Measurements from ENCODE around the gene SPATA6.

DNA sequence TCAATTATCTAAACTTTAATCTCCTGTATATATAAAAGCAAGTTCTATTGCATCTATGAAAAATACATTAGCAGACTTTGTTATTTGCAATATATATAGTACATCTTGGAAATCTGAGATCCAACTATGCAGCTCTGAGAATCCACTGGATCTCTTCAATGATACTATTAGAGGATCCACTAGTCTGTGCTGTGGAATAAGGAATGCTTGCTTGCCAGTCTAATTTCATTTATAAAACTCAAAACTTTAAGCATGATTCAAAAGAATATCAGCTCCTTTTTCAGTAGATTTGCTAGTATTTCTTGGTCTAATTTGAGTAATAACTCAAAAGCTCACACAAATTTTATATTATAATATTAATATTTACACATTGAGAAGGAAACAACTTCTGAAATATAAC, 115.1 kb downstream of the SPATA6 start:
- TF ChIP-seq REST (IDR thresholded peaks at IDR 0.05; ENCODE audit: insufficient read depth in 1 of 2, low read depth in 2 of 2, low read length in 1 of 2) (no peak), POLR2AphosphoS5 (IDR thresholded peaks at IDR 0.05; ENCODE audit: low read depth, low read length) (no peak), TCF7L2 (IDR thresholded peaks at IDR 0.05; ENCODE audit: low read depth, low read length) (no peak)
- TF ChIP-seq, protein P1, sequence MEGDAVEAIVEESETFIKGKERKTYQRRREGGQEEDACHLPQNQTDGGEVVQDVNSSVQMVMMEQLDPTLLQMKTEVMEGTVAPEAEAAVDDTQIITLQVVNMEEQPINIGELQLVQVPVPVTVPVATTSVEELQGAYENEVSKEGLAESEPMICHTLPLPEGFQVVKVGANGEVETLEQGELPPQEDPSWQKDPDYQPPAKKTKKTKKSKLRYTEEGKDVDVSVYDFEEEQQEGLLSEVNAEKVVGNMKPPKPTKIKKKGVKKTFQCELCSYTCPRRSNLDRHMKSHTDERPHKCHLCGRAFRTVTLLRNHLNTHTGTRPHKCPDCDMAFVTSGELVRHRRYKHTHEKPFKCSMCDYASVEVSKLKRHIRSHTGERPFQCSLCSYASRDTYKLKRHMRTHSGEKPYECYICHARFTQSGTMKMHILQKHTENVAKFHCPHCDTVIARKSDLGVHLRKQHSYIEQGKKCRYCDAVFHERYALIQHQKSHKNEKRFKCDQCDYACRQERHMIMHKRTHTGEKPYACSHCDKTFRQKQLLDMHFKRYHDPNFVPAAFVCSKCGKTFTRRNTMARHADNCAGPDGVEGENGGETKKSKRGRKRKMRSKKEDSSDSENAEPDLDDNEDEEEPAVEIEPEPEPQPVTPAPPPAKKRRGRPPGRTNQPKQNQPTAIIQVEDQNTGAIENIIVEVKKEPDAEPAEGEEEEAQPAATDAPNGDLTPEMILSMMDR (IDR thresholded peaks at IDR 0.05): no peak

Measured in Panc1 (cell line).